OCI-LY3 (cell line): ENCODE results near the gene SMYD3.
A peak's percentile ranks its signal among the peaks of the same experiment; 100 is the strongest.
"Not testable (repeated sequence)": the region's sequence is repeated elsewhere in the genome, so short reads cannot be mapped to it uniquely, and the experiment has no call there.

ENCODE experiments used
- H2AFZ ChIP-seq: fragments of 200-600, 300-600 bp; shearing (Covaris generic); 2 replicates; pipeline ENCODE4 v1.6.0; 2014; ENCODE audit warnings: antibody characterized with exemption, low read depth, low read length
- H3K27ac ChIP-seq: fragments of 200-600, 300-600 bp; sonication (generic); 2 replicates; pipeline ENCODE4 v1.5.1; 2014; ENCODE audit warnings: mild to moderate bottlenecking, low read length, moderate library complexity, mixed read lengths
- H3K27me3 ChIP-seq: fragments of 200-600, 300-600 bp; sonication (generic); 2 replicates; pipeline ENCODE4 v1.6.1; 2014; ENCODE audit warnings: low read depth, low read length, mixed read lengths
- H3K36me3 ChIP-seq: fragments of 200-600, 300-600 bp; sonication (generic); replicated peaks from 2 replicates; pipeline ENCODE3; 2014; ENCODE audit warnings: low read depth, low read length, mixed read lengths
- H3K4me1 ChIP-seq: fragments of 300-600, 200-600 bp; sonication (generic); 2 replicates; pipeline ENCODE4 v1.6.1; 2014; ENCODE audit warnings: low read length, mixed read lengths
- H3K4me2 ChIP-seq: fragments of 200-600, 300-600 bp; sonication (generic); 2 replicates; pipeline ENCODE4 v1.6.1; 2014; ENCODE audit warnings: low read length, mixed read lengths
- H3K4me3 ChIP-seq: fragments of 300-600, 200-600 bp; sonication (generic); 2 replicates; pipeline ENCODE4 v1.5.1; 2014; ENCODE audit warnings: antibody characterized with exemption, mild to moderate bottlenecking, low read length, moderate library complexity
- H3K79me2 ChIP-seq: fragments of 300-600, 200-600 bp; shearing (Covaris generic); 2 replicates; pipeline ENCODE4 v1.6.1; 2014; ENCODE audit warnings: mild to moderate bottlenecking, low read length, mixed read lengths
- H3K9ac ChIP-seq: fragments of 300-600, 200-600 bp; shearing (Covaris generic); 2 replicates; pipeline ENCODE4 v1.6.0; 2014; ENCODE audit warnings: mild to moderate bottlenecking, low read length, moderate library complexity
- H3K9me3 ChIP-seq: fragments of 200-600, 300-600 bp; shearing (Covaris generic); 2 replicates; pipeline ENCODE4 v1.6.1; 2014; ENCODE audit warnings: low read length, mixed read lengths; ENCODE audit not compliant: insufficient read depth
- H4K20me1 ChIP-seq: fragments of 200-600, 300-600 bp; sonication (generic); 2 replicates; pipeline ENCODE4 v1.6.1; 2016; ENCODE audit warnings: low read length, mixed read lengths; ENCODE audit not compliant: insufficient read depth
- EZH2phosphoT487 ChIP-seq: fragments of 200-600 bp; shearing (Covaris generic); IDR thresholded peaks from 2 replicates; pipeline ENCODE4 v1.6.1; 2018; ENCODE audit warnings: antibody characterized with exemption, mixed run types, low read depth
- TF ChIP-seq, protein P1 (sequence below): fragments of 200-600, 300-600 bp; sonication (generic); IDR thresholded peaks from 2 replicates; pipeline ENCODE4 v1.5.1; 2014; ENCODE audit warnings: antibody characterized with exemption, low read length, low read depth

Gene SMYD3

DNA sequence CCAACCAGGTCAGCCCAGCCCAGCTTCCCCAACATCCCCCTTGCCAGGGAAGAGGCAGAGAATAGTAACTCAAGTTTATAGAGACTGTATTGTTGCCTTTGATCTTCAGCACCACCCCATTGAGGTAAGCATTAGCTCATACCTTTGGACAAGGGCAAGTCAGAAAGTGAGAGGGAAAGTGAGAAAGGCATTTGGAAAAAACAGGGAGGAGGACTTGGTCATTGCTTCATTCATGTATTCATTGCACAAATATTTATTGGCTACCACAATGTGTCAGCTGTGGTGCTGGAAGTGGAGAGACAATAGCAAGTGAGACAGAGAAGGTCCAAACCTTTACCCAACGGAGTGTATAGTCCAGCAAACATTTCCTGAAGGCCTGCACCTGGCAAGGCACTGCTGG, 791.1 kb downstream of the SMYD3 start:
- Histone ChIP-seq H3K36me3 (no peaks in the 10 kb centered on the region), H3K9me3 (no peaks in the 10 kb centered on the region), H4K20me1 (no peaks in the 10 kb centered on the region), H3K4me2 (no peak overlapping the region), H3K4me3 (no peak overlapping the region), H3K79me2 (no peaks in the 10 kb centered on the region), H3K27me3 (no peaks in the 10 kb centered on the region), H3K27ac (no peak overlapping the region), H3K9ac (no peak overlapping the region), H2AFZ (no peak overlapping the region), H3K4me1 (peaks cover 8% of the 10 kb centered on the region)
- TF ChIP-seq EZH2phosphoT487 = no peak
- TF ChIP-seq, protein P1, sequence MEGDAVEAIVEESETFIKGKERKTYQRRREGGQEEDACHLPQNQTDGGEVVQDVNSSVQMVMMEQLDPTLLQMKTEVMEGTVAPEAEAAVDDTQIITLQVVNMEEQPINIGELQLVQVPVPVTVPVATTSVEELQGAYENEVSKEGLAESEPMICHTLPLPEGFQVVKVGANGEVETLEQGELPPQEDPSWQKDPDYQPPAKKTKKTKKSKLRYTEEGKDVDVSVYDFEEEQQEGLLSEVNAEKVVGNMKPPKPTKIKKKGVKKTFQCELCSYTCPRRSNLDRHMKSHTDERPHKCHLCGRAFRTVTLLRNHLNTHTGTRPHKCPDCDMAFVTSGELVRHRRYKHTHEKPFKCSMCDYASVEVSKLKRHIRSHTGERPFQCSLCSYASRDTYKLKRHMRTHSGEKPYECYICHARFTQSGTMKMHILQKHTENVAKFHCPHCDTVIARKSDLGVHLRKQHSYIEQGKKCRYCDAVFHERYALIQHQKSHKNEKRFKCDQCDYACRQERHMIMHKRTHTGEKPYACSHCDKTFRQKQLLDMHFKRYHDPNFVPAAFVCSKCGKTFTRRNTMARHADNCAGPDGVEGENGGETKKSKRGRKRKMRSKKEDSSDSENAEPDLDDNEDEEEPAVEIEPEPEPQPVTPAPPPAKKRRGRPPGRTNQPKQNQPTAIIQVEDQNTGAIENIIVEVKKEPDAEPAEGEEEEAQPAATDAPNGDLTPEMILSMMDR = no peak

DNA sequence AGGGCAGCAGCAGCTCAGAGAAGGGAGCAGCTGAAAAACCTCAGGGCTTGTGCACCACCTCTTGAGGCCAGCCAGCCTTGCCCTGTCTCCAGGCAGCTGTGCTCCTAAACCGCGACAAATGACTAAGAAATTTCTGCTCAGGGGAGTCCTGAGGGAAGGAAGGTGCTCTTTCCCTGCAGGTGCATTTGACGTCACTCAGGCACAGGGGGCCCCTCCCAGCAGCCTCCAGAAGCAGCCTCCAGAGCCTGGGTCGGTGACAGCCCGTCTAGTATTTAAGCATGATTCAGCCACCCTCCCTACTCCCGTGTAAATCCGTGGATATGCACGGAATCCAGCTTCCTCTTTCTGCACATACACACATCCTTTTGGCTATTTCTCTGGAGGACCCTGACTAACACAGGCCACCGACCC, 791.8 kb downstream of the SMYD3 start:
- no peak overlapping the region for H3K9ac ChIP-seq
- no peaks in the 10 kb centered on the region for H3K9me3 ChIP-seq
- peaks cover 8% of the 10 kb centered on the region for H3K4me1 ChIP-seq
- H3K79me2 ChIP-seq = no peaks in the 10 kb centered on the region
- no peak overlapping the region for H2AFZ ChIP-seq
- H3K27ac ChIP-seq = no peak overlapping the region
- TF ChIP-seq EZH2phosphoT487 = no peak
- TF ChIP-seq, protein P1 = no peak
- H4K20me1 ChIP-seq = no peaks in the 10 kb centered on the region
- H3K4me3 ChIP-seq = no peak overlapping the region
- H3K4me2 ChIP-seq = peak overlapping the region; percentile 5; the same call in 1 of the 2 replicates
- H3K27me3 ChIP-seq = no peaks in the 10 kb centered on the region
- H3K36me3 ChIP-seq = no peaks in the 10 kb centered on the region

DNA sequence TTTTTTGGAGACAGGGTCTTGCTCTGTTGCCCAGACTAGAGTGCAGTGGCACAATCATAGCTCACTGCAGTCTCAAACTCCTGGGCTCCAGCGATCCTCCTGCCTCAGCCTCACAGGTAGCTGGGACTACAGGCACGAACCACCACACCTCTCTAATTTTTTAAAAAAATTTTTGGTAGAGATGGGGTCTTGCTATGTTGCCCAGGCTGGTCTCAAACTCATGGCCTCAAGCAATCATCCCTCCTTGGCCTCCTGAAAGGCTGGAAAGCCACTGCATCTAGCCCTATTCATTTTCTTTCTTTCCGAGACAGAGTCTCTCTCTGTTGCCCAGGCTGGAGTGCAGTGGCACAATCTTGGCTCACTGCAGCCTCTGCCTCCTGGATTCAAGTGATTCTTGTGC, 793.1 kb downstream of the SMYD3 start:
- not testable (repeated sequence) for H3K4me1 ChIP-seq, H2AFZ ChIP-seq, H3K79me2 ChIP-seq, H3K4me2 ChIP-seq, H4K20me1 ChIP-seq, H3K9ac ChIP-seq, H3K27me3 ChIP-seq, H3K27ac ChIP-seq, H3K9me3 ChIP-seq, H3K36me3 ChIP-seq, H3K4me3 ChIP-seq

DNA sequence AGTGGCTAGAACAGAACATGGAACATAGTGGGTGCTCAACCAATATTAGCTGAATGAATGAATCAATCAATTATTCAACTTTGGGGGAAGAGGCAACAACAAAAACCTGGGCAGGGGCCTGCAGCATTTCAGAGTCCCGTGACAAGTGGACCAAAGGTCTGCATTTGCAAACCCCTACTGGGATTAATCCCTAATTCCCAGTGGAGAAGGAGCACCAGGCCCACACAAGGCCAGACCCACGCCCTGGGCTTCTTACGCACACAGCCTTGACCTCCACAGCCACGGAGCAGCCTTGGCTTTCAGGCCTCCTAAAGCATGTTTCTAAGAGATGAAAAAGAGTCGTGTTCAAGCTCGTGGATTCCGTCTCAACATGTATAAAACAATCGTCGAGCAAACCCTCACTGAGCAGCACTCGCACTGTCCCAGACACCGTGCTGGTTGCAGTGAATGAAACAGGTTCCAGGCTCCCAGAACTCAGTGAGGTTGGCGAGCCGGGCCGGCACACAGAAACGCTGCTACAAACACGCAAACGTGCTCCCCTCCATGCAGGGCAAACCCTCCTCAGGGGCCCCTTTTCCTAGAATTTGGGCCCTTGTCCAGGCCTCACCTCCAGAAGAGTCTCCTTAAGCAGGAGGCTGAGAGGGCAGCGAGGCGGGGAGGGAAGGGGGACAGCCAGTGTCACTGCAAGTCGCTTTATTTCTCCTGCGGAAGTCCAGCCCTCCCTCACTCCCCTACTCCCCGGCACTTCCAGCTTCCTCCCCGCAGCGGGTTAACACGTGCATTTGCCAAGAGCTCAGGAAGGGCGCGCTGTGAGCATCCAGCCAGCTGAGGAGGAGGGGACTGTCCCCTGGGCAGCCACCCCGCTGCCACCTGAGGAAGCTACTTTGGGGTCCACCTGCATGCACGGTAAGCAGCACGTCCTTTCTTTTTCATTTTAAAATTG, 795.8 kb downstream of the SMYD3 start:
- Histone ChIP-seq H3K27ac (no peak overlapping the region), H3K4me2 (no peak overlapping the region), H2AFZ (no peak overlapping the region), H3K4me3 (no peak overlapping the region), H3K27me3 (no peaks in the 10 kb centered on the region), H3K79me2 (no peaks in the 10 kb centered on the region), H4K20me1 (no peaks in the 10 kb centered on the region), H3K4me1 (peaks cover 8% of the 10 kb centered on the region), H3K9me3 (no peaks in the 10 kb centered on the region), H3K9ac (no peak overlapping the region), H3K36me3 (no peaks in the 10 kb centered on the region)
- TF ChIP-seq EZH2phosphoT487 = no peak
- TF ChIP-seq, protein P1 = no peak
